HG03571 (cell line): Measurements from ENCODE around the gene TUT4.
A peak's percentile ranks its signal among the peaks of the same experiment; 100 is the strongest.

Experiments
- ATAC-seq: cut with Tn5 transposase; IDR thresholded peaks from one replicate; pipeline ENCODE4 v1.9.1; 2021; ENCODE audit not compliant: unreplicated experiment

The TUT4 gene

GRCh38 chr1:52576074-52576473 lies 23.2 kb upstream of the TUT4 start:
- ATAC-seq: no peak

GRCh38 chr1:52574594-52574993 lies 21.7 kb upstream of the TUT4 start:
- no peak for ATAC-seq

- no peak for ATAC-seq
Measured at GRCh38 chr1:52572387-52572786, 19.5 kb upstream of the TUT4 start.

- no peak for ATAC-seq
Measured at GRCh38 chr1:52571783-52572182, 18.9 kb upstream of the TUT4 start.

GRCh38 chr1:52569449-52570210 lies 16.7 kb upstream of the TUT4 start:
- ATAC-seq: no peak

GRCh38 chr1:52567943-52568342 lies 15.1 kb upstream of the TUT4 start:
- no peak for ATAC-seq

- no peak for ATAC-seq
Measured at GRCh38 chr1:52562766-52563165, 9.9 kb upstream of the TUT4 start.

- no peak for ATAC-seq
Measured at GRCh38 chr1:52559875-52560274, 7.0 kb upstream of the TUT4 start.

GRCh38 chr1:52558941-52559340 lies 6.0 kb upstream of the TUT4 start:
- ATAC-seq: no peak

- ATAC-seq: no peak
Measured at GRCh38 chr1:52556641-52557360, 3.9 kb upstream of the TUT4 start.

- ATAC-seq: no peak
Measured at GRCh38 chr1:52554756-52555155, 1.9 kb upstream of the TUT4 start.

- no peak for ATAC-seq
Measured at GRCh38 chr1:52554267-52554640, 1.4 kb upstream of the TUT4 start.

GRCh38 chr1:52553362-52554266 lies 722 bp upstream of the TUT4 start:
- peak; percentile 53 for ATAC-seq

- no peak for ATAC-seq
Measured at GRCh38 chr1:52552236-52552504, 722 bp downstream of the TUT4 start.

- no peak for ATAC-seq
Measured at GRCh38 chr1:52551507-52552235, 1.2 kb downstream of the TUT4 start.

- ATAC-seq: no peak
Measured at GRCh38 chr1:52550447-52550846, 2.4 kb downstream of the TUT4 start.

GRCh38 chr1:52549267-52549666 lies 3.6 kb downstream of the TUT4 start:
- no peak for ATAC-seq

GRCh38 chr1:52546852-52547251 lies 6.0 kb downstream of the TUT4 start:
- ATAC-seq: no peak

- no peak for ATAC-seq
Measured at GRCh38 chr1:52544665-52545525, 8.0 kb downstream of the TUT4 start.

- ATAC-seq: no peak
Measured at GRCh38 chr1:52542085-52542688, 10.7 kb downstream of the TUT4 start.
